Prostate gland (tissue), 2 donors: ENCODE results near the gene AGBL4.

Experiments
- POLR2AphosphoS5 ChIP-seq: sonication (generic); formaldehyde crosslinking; IDR thresholded peaks from one replicate; pipeline ENCODE4 v1.6.1; 2017; ENCODE audit warnings: antibody characterized with exemption
- TF ChIP-seq, protein P1 (sequence below), 4 experiments: fragments of 200-600 bp in 2 of 4; fragments of 450-650 bp in 2 of 4; sonication (generic) in 2 of 4; IDR thresholded peaks; 1 replicate in 3 of 4; 2 replicates in 1 of 4; pipeline ENCODE4 v1.5.1; 2016 to 2019; ENCODE audit warnings: antibody characterized with exemption in 4 of 4, mild to moderate bottlenecking in 2 of 4, moderate library complexity in 2 of 4

DNA sequence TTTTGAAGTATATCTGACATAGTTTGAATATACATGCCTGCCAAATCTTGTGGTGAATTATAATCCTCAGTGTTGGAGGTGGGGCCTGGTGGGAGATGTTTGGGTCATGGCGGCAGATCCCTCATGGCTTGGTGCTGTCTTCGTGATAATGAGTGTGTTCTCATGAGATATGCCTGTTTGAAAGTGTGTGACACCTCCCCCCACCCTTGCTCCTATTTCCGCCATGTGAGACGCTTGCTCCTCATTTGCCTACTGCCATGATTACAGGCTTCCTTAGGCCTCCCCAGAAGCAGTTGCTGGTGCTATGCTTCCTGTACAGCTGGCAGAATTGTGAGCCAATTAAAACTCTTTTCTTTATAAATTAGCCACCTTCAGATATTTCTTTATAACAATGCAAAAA, 810.5 kb downstream of the AGBL4 start:
- TF ChIP-seq, protein P1, sequence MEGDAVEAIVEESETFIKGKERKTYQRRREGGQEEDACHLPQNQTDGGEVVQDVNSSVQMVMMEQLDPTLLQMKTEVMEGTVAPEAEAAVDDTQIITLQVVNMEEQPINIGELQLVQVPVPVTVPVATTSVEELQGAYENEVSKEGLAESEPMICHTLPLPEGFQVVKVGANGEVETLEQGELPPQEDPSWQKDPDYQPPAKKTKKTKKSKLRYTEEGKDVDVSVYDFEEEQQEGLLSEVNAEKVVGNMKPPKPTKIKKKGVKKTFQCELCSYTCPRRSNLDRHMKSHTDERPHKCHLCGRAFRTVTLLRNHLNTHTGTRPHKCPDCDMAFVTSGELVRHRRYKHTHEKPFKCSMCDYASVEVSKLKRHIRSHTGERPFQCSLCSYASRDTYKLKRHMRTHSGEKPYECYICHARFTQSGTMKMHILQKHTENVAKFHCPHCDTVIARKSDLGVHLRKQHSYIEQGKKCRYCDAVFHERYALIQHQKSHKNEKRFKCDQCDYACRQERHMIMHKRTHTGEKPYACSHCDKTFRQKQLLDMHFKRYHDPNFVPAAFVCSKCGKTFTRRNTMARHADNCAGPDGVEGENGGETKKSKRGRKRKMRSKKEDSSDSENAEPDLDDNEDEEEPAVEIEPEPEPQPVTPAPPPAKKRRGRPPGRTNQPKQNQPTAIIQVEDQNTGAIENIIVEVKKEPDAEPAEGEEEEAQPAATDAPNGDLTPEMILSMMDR (IDR thresholded peaks at IDR 0.05): no peak
- TF ChIP-seq POLR2AphosphoS5: no peak
